ENCODE measurements around the gene INAVA. TPM values are rescaled to one million over a fixed set of nuclear protein-coding genes. Genes with fewer than 3 reads are reported as not detected.
"Not testable (repeated sequence)": the region's sequence is repeated elsewhere in the genome, so short reads cannot be mapped to it uniquely, and the experiment has no call there.

INAVA gene
- total RNA-seq, 1 experiment from 2014 or later: 36.8 TPM

GRCh38 chr1:200963076-200963475 is 68.4 kb downstream of the INAVA start:
- TF ChIP-seq CTCF (conservative IDR thresholded peaks at IDR 0.05): no peak
- Histone ChIP-seq H2AFZ (ENCODE audit: low read length) (no peak overlapping the region), H3K4me2 (ENCODE audit: insufficient read depth, insufficient read length, low read length) (no peak overlapping the region), H2BK12ac (ENCODE audit: insufficient read length, low read depth, low read length) (no peak overlapping the region), H4K5ac (ENCODE audit: insufficient read length, low read depth, low read length) (no peak overlapping the region), H3K79me2 (ENCODE audit: insufficient read depth, low read length) (no peaks in the 10 kb centered on the region), H2AK5ac (ENCODE audit: insufficient read length, low read length) (no peak overlapping the region), H4K8ac (replicated peaks; ENCODE audit: insufficient read length, low read depth, low read length) (no peak overlapping the region), H3K9ac (ENCODE audit: extremely low read depth, insufficient read length, low read length) (no peak overlapping the region), H3K23me2 (ENCODE audit: insufficient read length, low read depth, low read length, poor library complexity, severe bottlenecking) (no peaks in the 10 kb centered on the region), H3K27me3 (ENCODE audit: insufficient read depth, low read length) (no peaks in the 10 kb centered on the region), H4K91ac (ENCODE audit: insufficient read length, low read depth, low read length) (no peak overlapping the region), H3K79me1 (ENCODE audit: insufficient read depth, low read depth, low read length, poor library complexity, severe bottlenecking) (no peaks in the 10 kb centered on the region), H3T11ph (ENCODE audit: low read length) (no peak overlapping the region), H3K14ac (ENCODE audit: insufficient read depth, low read length) (no peak overlapping the region), H3K27ac (ENCODE audit: insufficient read length, low read depth, low read length) (no peak overlapping the region), H3K18ac (ENCODE audit: insufficient read length, low read depth, low read length) (no peak overlapping the region), H3K4me1 (ENCODE audit: insufficient read depth, low read length) (no peaks in the 10 kb centered on the region), H3K23ac (ENCODE audit: insufficient read length, low read depth, low read length) (no peak overlapping the region), H2BK5ac (ENCODE audit: insufficient read length, low read length) (no peak overlapping the region), H4K20me1 (ENCODE audit: control insufficient read depth, insufficient read depth, insufficient read length) (no peaks in the 10 kb centered on the region), H2BK20ac (ENCODE audit: low read depth, low read length, poor library complexity, severe bottlenecking) (no peak overlapping the region), H3K9me3 (ENCODE audit: control insufficient read depth, low read depth, low read length) (no peaks in the 10 kb centered on the region), H3K56ac (ENCODE audit: insufficient read length, low read depth, low read length) (no peak overlapping the region), H2BK15ac (ENCODE audit: low read depth, low read length) (no peak overlapping the region), H2BK120ac (ENCODE audit: low read depth, low read length, poor library complexity, severe bottlenecking) (no peak overlapping the region), H3K4ac (ENCODE audit: low read depth, low read length) (no peak overlapping the region)
- Mint-ChIP-seq H3K4me1 (peaks cover 6 to 11% of the 10 kb centered on the region in 2 experiments), H3K27ac (no peak overlapping the region), H3K4me3 (no peak overlapping the region), H3K27me3 (ENCODE audit: low read depth) (peaks cover 5% of the 10 kb centered on the region), H3K9me3 (no peaks in the 10 kb centered on the region), H3K36me3 (ENCODE audit: insufficient read depth in 1 of 3, low read depth in 3 of 3) (no peaks in the 10 kb centered on the region)
- DNase-seq: no peak
- no CpG with 5 or more reads among the region's 2 CpGs for WGBS (ENCODE audit: extremely low coverage, insufficient read length, low lambda C conversion rate)

DNA sequence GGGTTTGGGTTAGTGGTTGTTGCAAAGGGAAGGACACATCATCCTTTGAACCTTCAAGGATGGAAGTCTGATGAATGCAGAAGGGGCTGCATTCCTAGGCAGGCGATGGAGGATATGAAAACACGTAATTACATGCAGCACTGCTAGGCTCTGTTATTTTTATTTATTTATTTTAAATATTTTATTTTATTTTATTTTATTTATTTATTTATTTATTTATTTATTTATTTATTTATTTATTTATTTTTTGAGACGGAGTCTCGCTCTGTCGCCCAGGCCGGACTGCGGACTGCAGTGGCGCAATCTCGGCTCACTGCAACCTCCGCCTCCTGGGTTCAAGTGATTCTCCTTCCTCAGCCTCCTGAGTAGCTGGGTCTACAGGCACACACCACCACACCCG is 69.2 kb downstream of the INAVA start:
- H3K56ac ChIP-seq (ENCODE audit: insufficient read length, low read depth, low read length); H3K9me3 Mint-ChIP-seq; H3K27ac ChIP-seq (ENCODE audit: insufficient read length, low read depth, low read length); H3K4me3 Mint-ChIP-seq; H2BK15ac ChIP-seq (ENCODE audit: low read depth, low read length); DNase-seq; H3K9ac ChIP-seq (ENCODE audit: extremely low read depth, insufficient read length, low read length); H3K79me2 ChIP-seq (ENCODE audit: insufficient read depth, low read length); H2BK20ac ChIP-seq (ENCODE audit: low read depth, low read length, poor library complexity, severe bottlenecking); H3K23ac ChIP-seq (ENCODE audit: insufficient read length, low read depth, low read length); H3K4me2 ChIP-seq (ENCODE audit: insufficient read depth, insufficient read length, low read length); H3K23me2 ChIP-seq (ENCODE audit: insufficient read length, low read depth, low read length, poor library complexity, severe bottlenecking); H3K4ac ChIP-seq (ENCODE audit: low read depth, low read length); H3K27me3 ChIP-seq (ENCODE audit: insufficient read depth, low read length); H4K91ac ChIP-seq (ENCODE audit: insufficient read length, low read depth, low read length); H3K27ac Mint-ChIP-seq; H3K18ac ChIP-seq (ENCODE audit: insufficient read length, low read depth, low read length); H3K14ac ChIP-seq (ENCODE audit: insufficient read depth, low read length); H3K4me1 ChIP-seq (ENCODE audit: insufficient read depth, low read length); H4K5ac ChIP-seq (ENCODE audit: insufficient read length, low read depth, low read length); H4K20me1 ChIP-seq (ENCODE audit: control insufficient read depth, insufficient read depth, insufficient read length); H3K79me1 ChIP-seq (ENCODE audit: insufficient read depth, low read depth, low read length, poor library complexity, severe bottlenecking); H3K36me3 Mint-ChIP-seq (ENCODE audit: insufficient read depth in 1 of 3, low read depth in 3 of 3); H2BK12ac ChIP-seq (ENCODE audit: insufficient read length, low read depth, low read length); H4K8ac ChIP-seq (replicated peaks; ENCODE audit: insufficient read length, low read depth, low read length); H3T11ph ChIP-seq (ENCODE audit: low read length); H2AFZ ChIP-seq (ENCODE audit: low read length); H3K9me3 ChIP-seq (ENCODE audit: control insufficient read depth, low read depth, low read length); H3K27me3 Mint-ChIP-seq (ENCODE audit: low read depth); H2AK5ac ChIP-seq (ENCODE audit: insufficient read length, low read length); H2BK120ac ChIP-seq (ENCODE audit: low read depth, low read length, poor library complexity, severe bottlenecking); H2BK5ac ChIP-seq (ENCODE audit: insufficient read length, low read length): not testable (repeated sequence)
- WGBS (ENCODE audit: extremely low coverage, insufficient read length, low lambda C conversion rate): no CpG with 5 or more reads among the region's 11 CpGs
- peaks cover 9 to 11% of the 10 kb centered on the region in 2 experiments for H3K4me1 Mint-ChIP-seq

Measured in H9 (cell line).